GM21526 (cell line): ENCODE data around the gene CASP2.

Experiments
- ATAC-seq: cut with Tn5 transposase; IDR thresholded peaks from one replicate; pipeline ENCODE4 v1.9.1; 2021; ENCODE audit warnings: moderate library complexity; ENCODE audit not compliant: unreplicated experiment, low FRiP score

The CASP2 gene

GRCh38 chr7:143287935-143288826, at the start of gene CASP2:
CASP2 (plus strand) TSS chr7:143288351; CDS start chr7:143288456, 105 bp downstream.
- ATAC-seq = peak; percentile 90

GRCh38 chr7:143239813-143240212, 48.3 kb upstream of the CASP2 start:
- no peak for ATAC-seq

GRCh38 chr7:143240291-143241168, 47.6 kb upstream of the CASP2 start:
- peak; percentile 94 for ATAC-seq

- no peak for ATAC-seq
These were observed 45.8 kb upstream of the CASP2 start for GRCh38 chr7:143242306-143242705.

- ATAC-seq = no peak
These were observed 45.0 kb upstream of the CASP2 start for GRCh38 chr7:143243111-143243510.

- no peak for ATAC-seq
These were observed 44.5 kb upstream of the CASP2 start for GRCh38 chr7:143243614-143244013.

- no peak for ATAC-seq
These were observed 43.8 kb upstream of the CASP2 start for GRCh38 chr7:143244321-143244720.

- no peak for ATAC-seq
These were observed 43.0 kb upstream of the CASP2 start for GRCh38 chr7:143245123-143245522.

GRCh38 chr7:143247372-143247771, 40.8 kb upstream of the CASP2 start:
- no peak for ATAC-seq

- ATAC-seq = no peak
These were observed 39.3 kb upstream of the CASP2 start for GRCh38 chr7:143248761-143249354.

- ATAC-seq = no peak
These were observed 38.0 kb upstream of the CASP2 start for GRCh38 chr7:143250199-143250598.

- no peak for ATAC-seq
These were observed 37.3 kb upstream of the CASP2 start for GRCh38 chr7:143250822-143251221.

GRCh38 chr7:143252006-143252405, 36.1 kb upstream of the CASP2 start:
- no peak for ATAC-seq

GRCh38 chr7:143255564-143255963, 32.6 kb upstream of the CASP2 start:
- ATAC-seq = no peak

- no peak for ATAC-seq
These were observed 31.8 kb upstream of the CASP2 start for GRCh38 chr7:143256325-143256724.

GRCh38 chr7:143256932-143257331, 31.2 kb upstream of the CASP2 start:
- ATAC-seq = peak; percentile 82

GRCh38 chr7:143257501-143257900, 30.6 kb upstream of the CASP2 start:
- no peak for ATAC-seq

- peak; percentile 57 for ATAC-seq
These were observed 29.3 kb upstream of the CASP2 start for GRCh38 chr7:143258831-143259230.

GRCh38 chr7:143259765-143260164, 28.4 kb upstream of the CASP2 start:
- ATAC-seq = no peak

- no peak for ATAC-seq
These were observed 26.2 kb upstream of the CASP2 start for GRCh38 chr7:143261901-143262300.
